ENCODE data around the gene ACP7.

Gene ACP7

DNA sequence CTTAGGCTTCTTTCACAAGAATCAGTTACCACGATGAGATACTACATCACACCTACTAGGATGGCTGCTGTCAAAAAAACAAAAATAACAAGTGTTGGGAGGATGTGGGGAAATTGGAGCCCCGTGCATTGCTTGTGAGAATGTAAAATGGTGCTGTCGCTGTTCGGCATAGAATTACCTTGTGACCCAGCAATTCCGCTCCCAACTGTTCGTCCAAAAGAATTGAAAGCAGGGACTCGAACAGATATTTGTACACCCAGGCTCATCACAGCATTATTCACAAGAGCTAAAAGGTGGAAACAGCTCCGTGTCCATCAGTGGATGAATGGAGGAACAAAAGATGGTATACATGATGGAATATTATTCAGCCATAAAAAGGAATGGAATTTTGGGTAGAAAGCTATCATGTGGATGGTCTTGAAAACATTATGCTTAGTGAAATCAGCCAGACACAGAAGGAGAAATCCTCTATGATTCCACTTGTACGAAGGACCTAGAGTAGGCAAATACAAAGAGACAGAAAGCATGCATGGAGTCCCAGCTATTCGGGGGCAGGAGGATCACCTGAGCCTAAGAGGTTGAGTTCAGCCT, 64.9 kb downstream of the ACP7 start:
- TF ChIP-seq, protein P1, sequence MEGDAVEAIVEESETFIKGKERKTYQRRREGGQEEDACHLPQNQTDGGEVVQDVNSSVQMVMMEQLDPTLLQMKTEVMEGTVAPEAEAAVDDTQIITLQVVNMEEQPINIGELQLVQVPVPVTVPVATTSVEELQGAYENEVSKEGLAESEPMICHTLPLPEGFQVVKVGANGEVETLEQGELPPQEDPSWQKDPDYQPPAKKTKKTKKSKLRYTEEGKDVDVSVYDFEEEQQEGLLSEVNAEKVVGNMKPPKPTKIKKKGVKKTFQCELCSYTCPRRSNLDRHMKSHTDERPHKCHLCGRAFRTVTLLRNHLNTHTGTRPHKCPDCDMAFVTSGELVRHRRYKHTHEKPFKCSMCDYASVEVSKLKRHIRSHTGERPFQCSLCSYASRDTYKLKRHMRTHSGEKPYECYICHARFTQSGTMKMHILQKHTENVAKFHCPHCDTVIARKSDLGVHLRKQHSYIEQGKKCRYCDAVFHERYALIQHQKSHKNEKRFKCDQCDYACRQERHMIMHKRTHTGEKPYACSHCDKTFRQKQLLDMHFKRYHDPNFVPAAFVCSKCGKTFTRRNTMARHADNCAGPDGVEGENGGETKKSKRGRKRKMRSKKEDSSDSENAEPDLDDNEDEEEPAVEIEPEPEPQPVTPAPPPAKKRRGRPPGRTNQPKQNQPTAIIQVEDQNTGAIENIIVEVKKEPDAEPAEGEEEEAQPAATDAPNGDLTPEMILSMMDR (IDR thresholded peaks at IDR 0.05; ENCODE audit: low read length, missing control alignments), result no peak
- H3K4me3 ChIP-seq (replicated peaks; ENCODE audit: low read depth, low read length), result no peak overlapping the region
- no peak for DNase-seq (ENCODE audit: low read depth)

DNA sequence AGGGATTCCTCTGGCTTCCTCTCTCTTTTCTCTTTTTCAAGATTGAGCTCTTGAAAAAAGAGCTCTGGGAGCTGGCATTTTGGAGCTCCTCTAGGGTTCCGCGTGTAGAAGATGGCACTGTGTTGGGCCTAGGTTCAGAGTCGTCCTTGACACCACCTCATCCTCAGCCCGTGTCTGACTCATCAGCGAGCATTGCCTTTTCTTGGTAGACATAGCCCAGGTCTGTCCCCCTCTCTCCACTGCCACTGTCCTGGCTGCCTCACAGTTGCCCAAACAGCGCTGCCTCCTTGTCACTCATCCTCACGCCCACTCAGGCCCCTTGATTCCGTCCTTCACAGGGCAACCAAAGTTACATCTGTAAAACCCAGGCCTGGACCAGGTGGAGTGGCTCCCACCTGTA, 66.1 kb downstream of the ACP7 start:
- no peak overlapping the region for H3K4me3 ChIP-seq (replicated peaks; ENCODE audit: low read depth, low read length)
- no peak for DNase-seq (ENCODE audit: low read depth)
- TF ChIP-seq, protein P1 (IDR thresholded peaks at IDR 0.05; ENCODE audit: low read length, missing control alignments), result no peak

DNA sequence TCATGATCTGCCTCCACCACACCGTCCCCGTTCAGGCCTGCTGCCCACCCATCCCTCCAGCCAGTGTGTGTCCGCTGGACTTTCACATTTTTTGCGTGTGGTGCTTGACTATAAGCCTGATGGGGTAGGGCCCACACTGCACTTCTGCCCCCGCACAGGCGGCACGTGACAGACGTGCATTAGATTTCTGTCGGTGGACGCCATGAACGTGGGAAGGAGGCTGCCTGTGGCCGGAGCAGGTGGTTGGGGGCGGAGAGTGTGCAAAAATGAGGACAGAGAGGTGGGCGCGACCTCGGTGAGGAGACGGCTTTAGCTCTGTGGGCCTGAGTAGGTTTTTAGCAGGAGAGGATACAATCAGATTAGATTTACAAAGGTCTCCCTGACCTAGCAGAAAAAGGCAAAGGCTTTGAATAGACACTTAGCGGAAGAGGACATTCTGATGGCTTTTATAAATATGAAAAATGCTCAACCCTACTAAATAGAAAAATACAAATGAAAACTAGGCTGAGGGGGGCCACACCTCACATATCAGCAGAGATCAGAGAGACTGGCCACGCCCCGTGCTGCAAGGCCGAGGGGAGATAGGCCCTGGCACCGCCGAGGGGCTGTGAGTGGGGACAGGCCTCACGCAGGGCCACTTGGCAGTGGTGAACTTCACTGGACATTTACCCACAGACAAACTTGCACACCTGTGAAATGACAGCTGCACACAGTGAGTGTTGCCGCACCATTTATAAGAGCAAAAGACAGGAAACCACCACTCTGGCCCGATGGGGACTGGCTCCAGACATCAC, 66.8 kb downstream of the ACP7 start:
- DNase-seq (ENCODE audit: low read depth), result no peak
- TF ChIP-seq, protein P1 (IDR thresholded peaks at IDR 0.05; ENCODE audit: low read length, missing control alignments), result no peak
- H3K4me3 ChIP-seq (replicated peaks; ENCODE audit: low read depth, low read length), result no peak overlapping the region

DNA sequence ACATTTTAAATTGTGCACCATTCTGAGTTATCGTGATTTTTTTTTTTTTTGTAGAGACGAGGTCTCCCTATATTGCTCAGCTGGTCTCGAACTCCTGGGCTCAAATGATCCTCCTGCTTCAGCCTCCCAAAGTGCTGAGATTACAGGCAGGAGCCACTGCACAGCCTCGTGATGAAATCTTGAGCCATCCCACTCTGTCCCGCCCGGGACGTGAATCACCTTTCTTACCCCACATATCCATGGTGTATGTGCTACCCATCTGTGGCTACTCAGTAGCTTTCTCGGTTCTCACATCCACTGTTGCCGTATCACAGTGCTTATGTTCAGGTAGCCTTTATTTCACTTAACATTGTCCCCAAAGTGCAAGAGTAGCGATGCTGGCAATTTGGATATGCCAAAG, 67.9 kb downstream of the ACP7 start:
- no peak for DNase-seq (ENCODE audit: low read depth)
- TF ChIP-seq, protein P1 (IDR thresholded peaks at IDR 0.05; ENCODE audit: low read length, missing control alignments), result no peak
- H3K4me3 ChIP-seq (replicated peaks; ENCODE audit: low read depth, low read length), result no peak overlapping the region

DNA sequence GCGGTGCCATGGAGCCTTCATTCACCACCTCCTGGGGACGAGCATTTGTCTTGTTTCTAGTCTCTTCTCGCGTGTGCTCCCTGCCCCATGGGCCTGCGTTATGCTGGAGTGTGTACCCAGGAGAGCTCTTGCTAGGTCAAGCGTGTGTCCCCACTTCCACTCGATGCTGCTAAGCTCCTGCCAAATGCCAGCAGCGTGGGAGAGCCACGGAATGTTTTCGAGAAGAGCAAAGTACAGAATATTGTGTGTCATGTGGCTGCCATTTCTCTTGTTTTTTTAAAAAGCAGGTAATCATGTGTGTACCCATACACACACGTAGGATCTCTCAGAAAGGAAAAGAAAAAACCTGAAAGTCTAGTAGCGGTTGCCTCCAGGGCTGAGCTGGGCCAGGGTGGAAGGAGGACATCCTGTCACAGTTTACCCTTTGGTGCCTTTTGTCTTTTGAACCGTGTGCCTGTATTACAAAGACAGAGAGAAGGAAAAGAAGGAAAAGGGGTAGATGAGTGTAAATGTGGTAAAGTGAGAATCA, 70.0 kb downstream of the ACP7 start:
- no peak for DNase-seq (ENCODE audit: low read depth)
- TF ChIP-seq, protein P1 (IDR thresholded peaks at IDR 0.05; ENCODE audit: low read length, missing control alignments), result no peak
- no peak overlapping the region for H3K4me3 ChIP-seq (replicated peaks; ENCODE audit: low read depth, low read length)

DNA sequence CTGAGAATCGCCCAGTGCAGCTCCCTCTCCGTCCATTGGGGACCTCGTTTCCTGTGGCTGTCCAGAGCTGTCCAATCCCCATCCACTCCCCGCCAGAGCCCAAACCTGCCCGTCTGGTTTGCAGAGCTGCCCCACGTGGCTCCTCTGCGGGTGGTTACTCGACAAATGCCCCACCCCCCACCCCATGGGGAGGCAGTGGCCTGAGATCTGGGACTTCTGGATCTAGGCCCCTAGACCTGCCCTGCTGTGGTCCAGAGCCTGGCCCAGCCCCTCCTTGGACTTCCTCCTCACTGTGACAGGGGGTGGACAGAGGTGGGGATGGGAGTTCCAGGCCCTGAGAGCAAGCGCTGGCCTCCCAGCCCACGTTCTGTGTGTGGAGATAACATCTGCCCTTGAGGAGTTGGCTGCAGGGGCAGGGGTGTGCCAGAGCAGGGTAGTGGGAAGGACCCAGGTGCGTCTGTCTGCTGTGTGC, 70.5 kb downstream of the ACP7 start:
- no peak for DNase-seq (ENCODE audit: low read depth)
- H3K4me3 ChIP-seq (replicated peaks; ENCODE audit: low read depth, low read length), result no peak overlapping the region
- TF ChIP-seq, protein P1 (IDR thresholded peaks at IDR 0.05; ENCODE audit: low read length, missing control alignments), result no peak

All from fibroblast of pulmonary artery (primary cell).